Measurements from ENCODE around the gene KATNB1. TPM values are rescaled to one million over a fixed set of nuclear protein-coding genes. Genes with fewer than 3 reads are reported as not detected.

The KATNB1 gene
- total RNA-seq, 4 donors from 2014 or later: 6.4 to 21.5 (median 11.1) TPM

- no peaks in the 10 kb centered on the region for H3K27me3 ChIP-seq
- H3K4me3 ChIP-seq: no peak overlapping the region
- peaks cover 0 to 39% of the 10 kb centered on the region in 2 donors for H3K36me3 ChIP-seq
- TF ChIP-seq POLR2AphosphoS5 (IDR thresholded peaks at IDR 0.05) (no peak), EP300 (IDR thresholded peaks at IDR 0.05) (no peak), POLR2A (IDR thresholded peaks at IDR 0.05) (no peak), CTCF (IDR thresholded peaks at IDR 0.05) (no peak)
- ATAC-seq: no peak
- H3K27ac ChIP-seq: no peak overlapping the region
- 84 to 88% methylated on average over 7 of the region's 16 CpGs for WGBS, 2 donors (ENCODE audit: low coverage in 1 of 2)
- no peaks in the 10 kb centered on the region for H3K9me3 ChIP-seq
- H3K4me1 ChIP-seq: peaks cover 0 to 46% (median 24%) of the 10 kb centered on the region in 3 donors
These were observed 62.8 kb downstream of the KATNB1 start for GRCh38 chr16:57798267-57798810.

GRCh38 chr16:57798953-57799599, 63.5 kb downstream of the KATNB1 start:
- Histone ChIP-seq H3K4me1 (peaks cover 0 to 54% (median 31%) of the 10 kb centered on the region in 3 donors), H3K27ac (no peak overlapping the region), H3K36me3 (peaks cover 0 to 34% of the 10 kb centered on the region in 2 donors), H3K9me3 (no peaks in the 10 kb centered on the region), H3K4me3 (no peak overlapping the region), H3K27me3 (no peaks in the 10 kb centered on the region)
- TF ChIP-seq POLR2A (IDR thresholded peaks at IDR 0.05) (no peak), POLR2AphosphoS5 (IDR thresholded peaks at IDR 0.05) (no peak), EP300 (IDR thresholded peaks at IDR 0.05) (no peak), CTCF (IDR thresholded peaks at IDR 0.05) (no peak)
- ATAC-seq: no peak
- 77% methylated on average over 3 to 5 of the region's 6 CpGs for WGBS, 2 donors (ENCODE audit: low coverage in 1 of 2)

- Histone ChIP-seq H3K27me3 (no peaks in the 10 kb centered on the region), H3K27ac (peak overlapping the region in 2 of 4 donors; percentile 85 to 90), H3K4me1 (peaks cover 0 to 60% (median 34%) of the 10 kb centered on the region in 3 donors), H3K9me3 (no peaks in the 10 kb centered on the region), H3K4me3 (no peak overlapping the region), H3K36me3 (peaks cover 0 to 28% of the 10 kb centered on the region in 2 donors)
- TF ChIP-seq POLR2AphosphoS5 (IDR thresholded peaks at IDR 0.05) (no peak), CTCF (IDR thresholded peaks at IDR 0.05) (no peak), EP300 (IDR thresholded peaks at IDR 0.05) (no peak), POLR2A (IDR thresholded peaks at IDR 0.05) (no peak)
- no peak for ATAC-seq
- WGBS, 2 donors (ENCODE audit: low coverage in 1 of 2): 65 to 75% methylated on average over 1 to 3 of the region's 5 CpGs
These were observed 64.1 kb downstream of the KATNB1 start for GRCh38 chr16:57799600-57800199.

GRCh38 chr16:57800200-57801097, 64.9 kb downstream of the KATNB1 start:
- no peak for ATAC-seq
- Histone ChIP-seq H3K4me1 (peaks cover 0 to 61% (median 34%) of the 10 kb centered on the region in 3 donors), H3K4me3 (peak overlapping the region in 1 of 2 donors; percentile 70)

More at GRCh38 chr16:57800200-57801097, 64.9 kb downstream of the KATNB1 start:
- 54 to 71% methylated on average over 1 to 9 of the region's 12 CpGs for WGBS, 2 donors (ENCODE audit: low coverage in 1 of 2)
- H3K27me3 ChIP-seq: no peaks in the 10 kb centered on the region
- peak overlapping the region in 3 of 4 donors; percentile 85 to 90 (median 90) for H3K27ac ChIP-seq
- H3K36me3 ChIP-seq: peaks cover 0 to 23% of the 10 kb centered on the region in 2 donors
- TF ChIP-seq POLR2A (IDR thresholded peaks at IDR 0.05) (no peak), EP300 (IDR thresholded peaks at IDR 0.05) (no peak), CTCF (IDR thresholded peaks at IDR 0.05) (no peak), POLR2AphosphoS5 (IDR thresholded peaks at IDR 0.05) (no peak)
- no peaks in the 10 kb centered on the region for H3K9me3 ChIP-seq
